ENCODE measurements around the gene LAMA3. TPM values are rescaled to one million over a fixed set of nuclear protein-coding genes. Genes with fewer than 3 reads are reported as not detected.

LAMA3 gene
- total RNA-seq, 1 experiment from 2014 or later = 2.8 TPM

- no peak for DNase-seq (ENCODE audit: low spot score)
These were observed 163.2 kb downstream of the LAMA3 start for GRCh38 chr18:23852236-23853045.

- no peak for DNase-seq (ENCODE audit: low spot score)
These were observed 164.4 kb downstream of the LAMA3 start for GRCh38 chr18:23853448-23854195.

DNA sequence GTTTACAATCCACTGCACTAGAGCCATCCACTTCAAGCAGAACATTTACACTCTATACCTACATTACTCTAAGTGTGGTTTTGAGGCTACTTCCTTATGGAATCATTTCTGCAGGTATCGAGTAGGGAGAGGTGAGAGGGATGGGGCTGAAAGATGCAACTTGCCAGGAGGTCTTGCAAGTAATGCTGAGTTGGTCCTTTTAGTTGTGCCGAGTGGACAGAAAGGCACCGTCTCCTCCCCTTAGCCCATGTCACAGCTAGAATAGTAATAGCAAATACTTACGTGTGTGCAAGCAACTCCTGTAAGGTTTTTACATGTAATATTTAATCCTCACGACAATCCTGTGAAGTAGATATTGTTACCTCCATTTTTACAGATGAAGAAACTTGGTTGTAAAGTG, 166.5 kb downstream of the LAMA3 start:
- DNase-seq (ENCODE audit: low spot score) = no peak

DNA sequence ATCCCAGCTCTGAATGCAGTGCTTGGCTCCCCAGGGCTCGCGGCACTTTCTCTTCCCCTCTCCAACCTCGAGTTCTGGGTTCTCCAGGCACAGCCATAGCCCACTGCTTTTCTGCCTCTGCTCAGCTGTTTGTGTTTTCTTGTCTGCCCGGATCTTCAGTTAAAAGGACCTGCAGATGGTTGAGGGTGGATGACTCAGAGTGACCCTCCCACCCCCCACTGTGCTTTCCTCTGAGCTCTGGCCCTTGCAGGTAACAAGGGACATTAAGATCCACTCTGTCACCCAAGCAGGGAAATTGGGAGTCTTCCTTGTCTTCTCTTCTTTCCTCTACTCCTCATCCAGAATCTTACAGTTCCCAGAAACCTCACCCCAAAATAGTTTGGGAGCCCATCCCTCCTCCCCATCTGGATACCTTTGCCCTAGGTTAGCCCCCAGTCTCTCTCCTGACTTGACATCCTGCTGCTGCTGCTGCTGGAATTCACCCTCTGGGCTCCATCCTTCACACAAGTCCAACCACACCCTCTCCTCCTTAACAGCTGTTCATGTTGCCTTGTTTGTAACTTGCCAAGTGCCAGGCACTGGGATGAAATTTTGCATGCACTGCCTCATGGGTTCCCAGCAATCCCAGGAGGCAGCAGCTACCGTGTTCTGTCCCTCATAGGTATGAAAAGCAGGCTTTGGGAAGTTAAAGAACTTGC, 167.4 kb downstream of the LAMA3 start:
- DNase-seq (ENCODE audit: low spot score) = no peak

GRCh38 chr18:23857164-23857552, 167.9 kb downstream of the LAMA3 start:
- no peak for DNase-seq (ENCODE audit: low spot score)

- DNase-seq (ENCODE audit: low spot score) = no peak
These were observed 168.5 kb downstream of the LAMA3 start for GRCh38 chr18:23857756-23858155.

GRCh38 chr18:23859466-23860336, 170.4 kb downstream of the LAMA3 start:
- no peak for DNase-seq (ENCODE audit: low spot score)

DNA sequence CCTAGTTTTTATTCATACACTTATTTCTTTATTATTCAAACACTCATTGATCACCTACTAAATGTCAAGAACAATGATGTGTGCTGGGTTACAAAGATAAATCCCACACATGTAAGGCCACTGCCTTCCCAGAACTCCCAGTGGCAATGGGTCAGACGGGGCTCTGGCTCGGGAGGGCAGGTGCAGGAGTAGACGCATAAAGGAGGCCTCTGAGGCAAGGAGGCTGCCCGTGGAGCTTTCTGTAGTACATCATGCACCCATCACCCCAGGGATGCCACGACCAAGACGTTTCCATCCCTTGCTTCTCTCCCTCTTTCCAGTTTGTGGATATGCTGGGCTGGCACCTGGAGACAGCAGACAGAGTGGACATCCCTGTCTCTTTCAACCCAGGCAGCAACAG, 172.1 kb downstream of the LAMA3 start:
- no peak for DNase-seq (ENCODE audit: low spot score)

- DNase-seq (ENCODE audit: low spot score) = peak; percentile 86
These were observed 172.7 kb downstream of the LAMA3 start for GRCh38 chr18:23861805-23862470.

DNA sequence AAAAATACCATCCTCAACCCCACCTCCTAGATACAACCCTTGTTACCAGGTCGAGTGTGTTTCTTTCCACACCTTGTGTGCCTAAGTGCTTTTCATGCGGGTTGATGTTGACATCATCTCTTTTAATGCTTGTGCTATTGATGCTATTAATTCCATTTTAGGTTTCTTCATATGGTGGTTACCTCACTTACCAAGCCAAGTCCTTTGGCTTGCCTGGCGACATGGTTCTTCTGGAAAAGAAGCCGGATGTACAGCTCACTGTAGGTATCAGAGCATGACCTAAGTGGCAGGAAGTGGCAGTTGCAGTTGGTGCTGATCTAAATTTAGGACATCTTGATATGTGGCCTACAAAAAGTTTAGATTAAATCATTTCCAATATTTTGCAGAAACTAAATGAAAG, 175.4 kb downstream of the LAMA3 start:
- no peak for DNase-seq (ENCODE audit: low spot score)

GRCh38 chr18:23867006-23867405, 177.8 kb downstream of the LAMA3 start:
- DNase-seq (ENCODE audit: low spot score) = no peak

GRCh38 chr18:23868136-23868785, 179.0 kb downstream of the LAMA3 start:
- no peak for DNase-seq (ENCODE audit: low spot score)

- DNase-seq (ENCODE audit: low spot score) = no peak
These were observed 181.6 kb downstream of the LAMA3 start for GRCh38 chr18:23870676-23871380.

DNA sequence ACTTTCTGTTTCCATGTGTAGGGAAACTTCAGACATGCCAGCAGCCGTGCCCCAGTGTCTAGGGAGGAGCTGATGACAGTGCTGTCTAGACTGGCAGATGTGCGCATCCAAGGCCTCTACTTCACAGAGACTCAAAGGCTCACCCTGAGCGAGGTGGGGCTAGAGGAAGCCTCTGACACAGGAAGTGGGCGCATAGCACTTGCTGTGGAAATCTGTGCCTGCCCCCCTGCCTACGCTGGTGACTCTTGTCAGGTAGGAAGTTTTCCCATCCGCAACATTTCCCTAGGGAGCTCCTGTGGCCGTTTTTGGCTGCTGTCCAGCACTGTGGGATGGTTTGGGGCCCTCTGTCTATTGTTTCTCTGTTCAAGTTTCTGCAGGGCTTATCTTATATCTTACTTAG, 182.2 kb downstream of the LAMA3 start:
- DNase-seq (ENCODE audit: low spot score) = peak; percentile 47

GRCh38 chr18:23872701-23873550, 183.7 kb downstream of the LAMA3 start:
- DNase-seq (ENCODE audit: low spot score) = no peak

- no peak for DNase-seq (ENCODE audit: low spot score)
These were observed 187.0 kb downstream of the LAMA3 start for GRCh38 chr18:23875966-23876895.

- no peak for DNase-seq (ENCODE audit: low spot score)
These were observed 187.7 kb downstream of the LAMA3 start for GRCh38 chr18:23876921-23877320.

DNA sequence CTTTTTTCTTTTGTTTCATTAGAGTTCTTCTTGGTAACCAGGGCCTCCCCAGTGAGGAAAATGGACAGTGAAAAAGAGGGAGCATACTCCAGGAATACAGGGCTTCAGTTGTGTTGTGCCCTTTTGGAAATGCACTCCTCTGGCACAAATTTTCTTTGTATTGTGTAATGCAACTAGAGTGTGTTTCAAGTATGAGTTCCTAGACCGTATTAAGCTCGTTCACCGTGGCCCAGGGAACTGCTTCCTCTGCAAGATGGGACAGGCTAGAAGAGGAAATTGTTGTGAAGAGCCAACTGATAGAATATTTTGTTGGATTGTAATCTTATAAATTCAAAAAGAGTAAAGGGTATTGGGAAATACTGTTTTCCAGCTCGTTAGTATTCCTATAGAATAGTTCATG, 188.1 kb downstream of the LAMA3 start:
- DNase-seq (ENCODE audit: low spot score) = no peak

Data from H4 (cell line).